WTC11 (cell line): ENCODE results near the gene PACSIN1. TPM values are rescaled to one million over a fixed set of nuclear protein-coding genes. Genes with fewer than 3 reads are reported as not detected.

Experiments
- ATAC-seq: fragments of 200-7000 bp; cut with Tn5 transposase; 2 replicates; pipeline ENCODE4 v1.10.0; 2021; ENCODE audit warnings: mild to moderate bottlenecking, moderate library complexity
- CTCF ChIA-PET: fragments of 300-600 bp; sonication (Branson Sonifier 250); formaldehyde crosslinking; loops from one replicate; lab custom pipeline; 2021; ENCODE audit warnings: antibody characterized with exemption; lab: Charles Lee
- POLR2A ChIA-PET: fragments of 350-600 bp; sonication (Branson Sonifier 250); formaldehyde crosslinking; loops from one replicate; lab custom pipeline; 2021; ENCODE audit warnings: antibody characterized with exemption; lab: Charles Lee
- DNase-seq: peaks from one replicate; pipeline ENCODE4 v3.0.0; 2021; ENCODE audit warnings: low spot score
- H3K27ac Mint-ChIP-seq: 2 replicates; pipeline ENCODE4 v1.8.0; 2021; ENCODE audit warnings: mixed read lengths
- H3K27me3 Mint-ChIP-seq: 2 replicates; pipeline ENCODE4 v1.8.0; 2021; ENCODE audit warnings: low read depth, mild to moderate bottlenecking, moderate library complexity, mixed read lengths
- H3K36me3 Mint-ChIP-seq: 2 replicates; pipeline ENCODE4 v1.8.0; 2021; ENCODE audit warnings: mixed read lengths
- H3K4me1 Mint-ChIP-seq: 2 replicates; pipeline ENCODE4 v1.8.0; 2022; ENCODE audit warnings: mixed read lengths
- H3K4me3 Mint-ChIP-seq: 2 replicates; pipeline ENCODE4 v1.8.0; 2021; ENCODE audit warnings: mild to moderate bottlenecking, moderate library complexity, mixed read lengths
- H3K9me3 Mint-ChIP-seq: 2 replicates; pipeline ENCODE4 v1.8.0; 2021; ENCODE audit warnings: mixed read lengths
- ATF6 ChIP-seq: sonication (generic); formaldehyde crosslinking; IDR thresholded peaks from 2 replicates; pipeline ENCODE4 v1.8.1; 2023; ENCODE audit warnings: mild to moderate bottlenecking, missing genetic modification reagents
- CBFB ChIP-seq: sonication (generic); formaldehyde crosslinking; IDR thresholded peaks from 2 replicates; pipeline ENCODE4 v1.8.1; 2022; ENCODE audit warnings: mild to moderate bottlenecking, low read depth, missing genetic modification reagents
- CDX4 ChIP-seq: fragments of 250-450 bp; sonication (Bioruptor Pico); IDR thresholded peaks from 2 replicates; pipeline ENCODE4 v1.9.0; 2021; ENCODE audit warnings: moderate library complexity, mild to moderate bottlenecking, inconsistent platforms, borderline replicate concordance
- ELF4 ChIP-seq: sonication (generic); formaldehyde crosslinking; IDR thresholded peaks from 2 replicates; pipeline ENCODE4 v1.8.1; 2022; ENCODE audit warnings: low read depth, mild to moderate bottlenecking, moderate library complexity, missing genetic modification reagents
- ETV6 ChIP-seq: sonication (generic); formaldehyde crosslinking; IDR thresholded peaks from 2 replicates; pipeline ENCODE4 v1.8.1; 2022; ENCODE audit warnings: mild to moderate bottlenecking, missing genetic modification reagents
- FOXP4 ChIP-seq: sonication (generic); formaldehyde crosslinking; IDR thresholded peaks from 2 replicates; pipeline ENCODE4 v1.8.0; 2022; ENCODE audit warnings: mild to moderate bottlenecking, missing genetic modification reagents
- GABPB1 ChIP-seq: sonication (generic); formaldehyde crosslinking; IDR thresholded peaks from 2 replicates; pipeline ENCODE4 v1.8.1; 2023; ENCODE audit warnings: mild to moderate bottlenecking, missing genetic modification reagents
- JAZF1 ChIP-seq: fragments of 250-450 bp; sonication (Bioruptor Pico); IDR thresholded peaks from 2 replicates; pipeline ENCODE4 v1.9.0; 2021; ENCODE audit warnings: moderate library complexity, mild to moderate bottlenecking, inconsistent platforms
- MXD4 ChIP-seq: fragments of 250-450 bp; sonication (Bioruptor Pico); IDR thresholded peaks from 2 replicates; pipeline ENCODE4 v1.8.0; 2021; ENCODE audit warnings: mild to moderate bottlenecking, moderate library complexity, borderline replicate concordance
- MYBL2 ChIP-seq: sonication (generic); formaldehyde crosslinking; IDR thresholded peaks from 2 replicates; pipeline ENCODE4 v1.8.1; 2023; ENCODE audit warnings: mild to moderate bottlenecking, moderate library complexity, missing genetic modification reagents
- NFATC4 ChIP-seq: fragments of 250-450 bp; sonication (Bioruptor Pico); IDR thresholded peaks from 2 replicates; pipeline ENCODE4 v1.9.0; 2021; ENCODE audit warnings: mild to moderate bottlenecking
- NFYB ChIP-seq: sonication (generic); formaldehyde crosslinking; conservative IDR thresholded peaks from 2 replicates; pipeline ENCODE4 v1.8.0; 2022; ENCODE audit warnings: low read depth, missing genetic modification reagents
- OVOL2 ChIP-seq: fragments of 250-450 bp; sonication (Bioruptor Pico); IDR thresholded peaks from 2 replicates; pipeline ENCODE4 v1.9.0; 2021; ENCODE audit warnings: mild to moderate bottlenecking, borderline replicate concordance
- PRRX2 ChIP-seq: fragments of 250-450 bp; sonication (Bioruptor Pico); IDR thresholded peaks from 2 replicates; pipeline ENCODE4 v1.8.0; 2021; ENCODE audit warnings: mild to moderate bottlenecking
- SMAD4 ChIP-seq: sonication (generic); formaldehyde crosslinking; IDR thresholded peaks from 2 replicates; pipeline ENCODE4 v1.8.0; 2022; ENCODE audit warnings: mild to moderate bottlenecking, missing genetic modification reagents
- SOX15 ChIP-seq: fragments of 250-450 bp; sonication (Bioruptor Pico); IDR thresholded peaks from 2 replicates; pipeline ENCODE4 v1.9.0; 2021; ENCODE audit warnings: mild to moderate bottlenecking
- TEAD4 ChIP-seq: sonication (generic); formaldehyde crosslinking; IDR thresholded peaks from 2 replicates; pipeline ENCODE4 v1.8.0; 2022; ENCODE audit warnings: mild to moderate bottlenecking, missing genetic modification reagents
- TP53 ChIP-seq: sonication (generic); formaldehyde crosslinking; IDR thresholded peaks from 2 replicates; pipeline ENCODE4 v1.8.1; 2023; ENCODE audit warnings: mild to moderate bottlenecking, missing genetic modification reagents
- USF1 ChIP-seq: sonication (generic); formaldehyde crosslinking; IDR thresholded peaks from 2 replicates; pipeline ENCODE4 v1.8.0; 2022; ENCODE audit warnings: mild to moderate bottlenecking, missing genetic modification reagents
- ZNF263 ChIP-seq: sonication (generic); formaldehyde crosslinking; IDR thresholded peaks from 2 replicates; pipeline ENCODE4 v1.8.1; 2022; ENCODE audit warnings: low read depth, mild to moderate bottlenecking, moderate library complexity, missing genetic modification reagents
- ZNF281 ChIP-seq: sonication (generic); formaldehyde crosslinking; IDR thresholded peaks from 2 replicates; pipeline ENCODE4 v1.8.0; 2023; ENCODE audit warnings: mild to moderate bottlenecking, missing genetic modification reagents
- ZNF671 ChIP-seq: fragments of 250-450 bp; sonication (Bioruptor Pico); IDR thresholded peaks from 2 replicates; pipeline ENCODE4 v1.8.0; 2021; ENCODE audit warnings: mild to moderate bottlenecking
- ZSCAN18 ChIP-seq: fragments of 250-450 bp; sonication (Bioruptor Pico); IDR thresholded peaks from 2 replicates; pipeline ENCODE4 v2.1.2; 2022; ENCODE audit warnings: mild to moderate bottlenecking, moderate library complexity
- total RNA-seq: library from RNA; stranded (reverse); gene quantifications from 3 replicates; pipeline ENCODE4 v1.2.3, GENCODE V29; 2021

The PACSIN1 gene
- total RNA-seq, 1 experiment from 2014 or later: 12.6 TPM

GRCh38 chr6:34469499-34469898 is 3.6 kb downstream of the PACSIN1 start (continued):
- no peak for TF ChIP-seq ZNF281 (CRISPR knock-in tag)
- no peak for TF ChIP-seq MYBL2 (CRISPR knock-in tag)
- TF ChIP-seq PRRX2 (CRISPR knock-in tag): no peak
- TF ChIP-seq NFYB (CRISPR knock-in tag): no peak
- TF ChIP-seq TP53 (CRISPR knock-in tag): no peak

- CTCF ChIA-PET: interaction anchor here (0.6 kb wide), 1 partner anchor 765 kb away, joined by 4 read pairs; no protein-coding TSS in a partner anchor
- TF ChIP-seq ZSCAN18 (CRISPR knock-in tag): no peak
- TF ChIP-seq SMAD4 (CRISPR knock-in tag): no peak
- no peak for TF ChIP-seq ZNF281 (CRISPR knock-in tag)
- no peak for TF ChIP-seq FOXP4 (CRISPR knock-in tag)
- TF ChIP-seq ELF4 (CRISPR knock-in tag): no peak
- no peak for TF ChIP-seq TEAD4 (CRISPR knock-in tag)
- no peak for TF ChIP-seq CBFB
- no peak for TF ChIP-seq ZNF263 (CRISPR knock-in tag)
- no peak for TF ChIP-seq SOX15 (CRISPR knock-in tag)
- no peak for TF ChIP-seq ATF6
- TF ChIP-seq OVOL2: no peak
- TF ChIP-seq GABPB1 (CRISPR knock-in tag): no peak
- no peak for TF ChIP-seq ETV6 (CRISPR knock-in tag)
- no peak for TF ChIP-seq JAZF1 (CRISPR knock-in tag)
- TF ChIP-seq USF1 (CRISPR knock-in tag): no peak
- TF ChIP-seq MXD4: no peak
- TF ChIP-seq NFATC4: no peak
- no peak for TF ChIP-seq ZNF671 (CRISPR knock-in tag)
- TF ChIP-seq CDX4 (CRISPR knock-in tag): no peak
- ATAC-seq (no peak), DNase-seq (no peak)
- peaks cover 4% of the 10 kb centered on the region; the same call in 1 of the 2 replicates for H3K4me1 Mint-ChIP-seq
- POLR2A ChIA-PET: interaction anchor here (0.9 kb wide), 1 partner anchor 236 kb away, joined by 3 read pairs; the partner anchor contains the start of gene HMGA1
- peak overlapping the region; percentile 44; the same call in 1 of the 2 replicates for H3K27ac Mint-ChIP-seq
- peaks cover 14% of the 10 kb centered on the region for H3K9me3 Mint-ChIP-seq
- H3K36me3 Mint-ChIP-seq: peaks cover 11% of the 10 kb centered on the region
- H3K4me3 Mint-ChIP-seq: no peak overlapping the region
- no peaks in the 10 kb centered on the region; the same call in 1 of the 2 replicates for H3K27me3 Mint-ChIP-seq
Measured at GRCh38 chr6:34472425-34472824, 6.5 kb downstream of the PACSIN1 start.
